Fibroblast of skin of scalp (primary cell): Measurements from ENCODE around the gene ZDHHC19.
A peak's percentile ranks its signal among the peaks of the same experiment; 100 is the strongest.
"Not testable (repeated sequence)": the region's sequence is repeated elsewhere in the genome, so short reads cannot be mapped to it uniquely, and the experiment has no call there.

Experiments used
- DNase-seq: peaks from one replicate; pipeline ENCODE4 v3.0.0-alpha.2; 2013

ZDHHC19 gene

DNA sequence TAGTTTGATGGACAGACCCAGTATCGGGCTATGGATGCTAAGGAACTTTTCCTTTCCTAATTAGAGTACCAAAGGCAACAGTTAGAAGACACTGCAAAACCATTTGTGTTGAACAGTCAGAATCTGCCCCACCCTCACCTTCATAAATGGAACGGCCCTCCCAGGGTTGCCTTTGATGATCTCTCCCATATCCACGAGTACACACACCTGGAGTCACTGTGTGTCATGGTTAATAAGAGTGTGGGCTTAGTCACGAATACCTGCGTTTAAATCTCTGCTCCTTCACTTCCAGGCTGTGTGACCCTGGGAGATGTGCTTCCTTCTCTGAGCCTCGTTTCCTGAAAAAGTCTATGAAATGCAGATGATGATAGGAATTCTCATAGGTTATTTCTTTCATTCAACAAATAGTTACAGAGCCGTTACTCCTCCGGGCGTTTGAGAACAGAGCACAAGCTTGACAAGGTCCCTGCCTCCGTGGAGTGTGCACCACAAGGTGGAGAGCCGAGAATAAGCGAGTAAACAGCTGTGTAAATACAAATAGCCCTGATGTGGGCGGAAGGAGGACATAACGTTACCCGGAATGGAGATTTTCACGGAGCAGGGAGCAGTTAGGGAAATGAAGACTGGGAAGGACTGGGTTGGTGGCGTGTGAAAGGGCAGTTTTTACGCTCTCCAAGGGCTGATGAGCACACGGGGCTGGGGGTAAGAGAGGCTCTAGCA, 11.8 kb upstream of the ZDHHC19 start:
- no peak for DNase-seq

- no peak for DNase-seq
Observed at GRCh38 chr3:196220991-196221390, 9.8 kb upstream of the ZDHHC19 start.

DNA sequence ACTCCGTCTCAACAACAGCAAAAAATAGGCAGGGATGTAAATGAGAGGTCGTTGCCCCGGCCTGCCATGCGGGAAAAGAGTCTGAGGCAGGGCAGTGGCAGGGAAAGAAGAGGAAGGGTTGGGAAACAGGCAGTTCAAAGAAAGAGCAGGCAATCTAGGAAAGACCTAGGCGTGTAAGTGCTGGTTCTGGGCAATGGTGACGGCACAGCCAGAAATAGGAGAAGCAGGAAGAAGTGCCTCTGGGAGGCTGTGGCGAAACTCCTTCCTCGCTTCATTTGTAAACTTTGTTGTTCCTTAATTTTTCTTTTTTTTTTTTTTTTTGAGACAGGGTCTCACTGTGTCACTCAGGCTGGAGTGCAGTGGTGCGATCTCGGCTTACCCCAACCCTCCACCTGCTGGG, 9.4 kb upstream of the ZDHHC19 start:
- DNase-seq = no peak

DNA sequence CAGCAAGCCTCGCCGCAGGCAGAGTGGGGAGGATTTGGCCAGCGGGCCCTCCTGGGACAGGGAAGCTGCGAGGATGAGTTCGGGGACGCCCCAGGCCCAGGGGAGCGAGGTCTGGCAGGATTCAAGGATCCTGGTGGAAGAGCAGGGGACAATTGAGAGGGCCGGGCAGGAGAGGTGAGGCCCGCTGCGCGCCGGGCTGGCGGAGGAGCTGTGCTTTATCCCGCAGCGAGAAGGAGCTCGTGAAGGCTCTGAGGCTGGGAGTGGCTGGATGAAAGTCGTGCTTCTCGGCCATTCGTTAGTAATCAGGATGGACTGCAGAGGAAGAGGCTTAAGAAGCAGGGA, 8.7 kb upstream of the ZDHHC19 start:
- no peak for DNase-seq

- peak; percentile 88 for DNase-seq
Observed at GRCh38 chr3:196219194-196219969, 8.2 kb upstream of the ZDHHC19 start.

- DNase-seq = no peak
Observed at GRCh38 chr3:196218155-196218712, 7.0 kb upstream of the ZDHHC19 start.

DNA sequence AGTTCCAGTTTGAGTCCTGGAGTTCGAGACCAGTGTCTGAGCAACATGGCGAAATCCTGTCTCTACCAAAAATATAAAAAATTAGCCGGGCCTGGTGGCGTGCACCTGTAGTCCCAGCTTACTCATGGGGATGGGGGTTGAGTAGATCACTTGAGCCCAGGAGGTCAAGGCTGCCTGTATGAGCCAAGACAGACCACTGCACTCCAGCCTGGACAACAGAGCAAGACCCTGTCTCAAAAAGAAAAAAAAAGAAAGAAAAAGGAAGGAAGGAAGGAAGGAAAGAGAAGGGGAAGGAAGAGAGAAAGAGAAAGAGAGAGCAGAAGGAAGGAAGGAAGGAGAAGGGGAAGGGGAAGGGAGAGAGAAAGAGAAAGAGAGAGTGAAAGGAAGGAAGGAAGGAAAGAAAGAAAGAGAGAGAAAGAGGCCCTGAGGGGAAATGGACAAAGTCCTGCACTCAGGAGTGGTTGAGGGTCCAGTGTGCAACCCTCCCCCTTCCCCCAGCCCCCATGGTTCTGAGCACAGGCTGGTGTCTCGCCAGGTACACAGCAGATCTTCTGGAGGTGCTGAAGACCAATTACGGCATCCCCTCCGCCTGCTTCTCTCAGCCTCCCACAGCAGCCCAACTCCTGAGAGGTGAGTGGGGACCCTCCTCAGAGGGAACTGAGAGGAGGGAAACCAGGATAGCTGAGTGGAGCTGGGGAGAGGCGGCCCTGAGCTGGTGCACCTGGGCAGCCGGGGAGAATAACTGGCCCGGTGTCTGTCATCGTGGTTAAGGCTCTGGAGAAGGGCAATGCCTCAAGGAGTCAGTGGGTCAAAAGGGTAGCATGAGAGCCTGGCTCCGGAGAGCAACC, 6.3 kb upstream of the ZDHHC19 start:
- DNase-seq = no peak

- DNase-seq = no peak
Observed at GRCh38 chr3:196216681-196217211, 5.5 kb upstream of the ZDHHC19 start.

DNA sequence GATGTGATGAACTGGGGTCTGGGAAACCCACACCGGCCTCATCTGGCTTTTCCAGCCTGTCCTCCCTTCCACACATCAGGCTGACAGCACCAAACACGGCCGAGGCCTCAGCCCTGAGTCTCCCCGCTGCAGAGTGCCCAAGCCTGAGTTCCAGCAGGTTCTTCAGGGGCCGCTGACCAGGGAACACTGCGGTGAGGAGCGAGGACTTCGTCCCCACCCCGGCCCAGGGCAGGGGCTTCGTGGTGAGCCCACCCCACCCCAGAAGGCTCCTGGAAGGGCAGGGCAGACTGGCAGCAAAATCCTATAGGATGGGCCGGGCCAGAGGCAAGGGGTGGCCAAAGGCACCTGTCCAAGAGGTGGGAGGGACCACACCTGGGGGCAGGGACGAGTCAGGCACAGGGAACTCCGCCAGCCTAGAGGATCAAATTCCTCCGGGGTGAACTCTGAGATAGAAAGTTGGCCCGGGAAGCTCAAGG, 4.9 kb upstream of the ZDHHC19 start, which contains the start of gene SLC51A:
TSS of gene SLC51A (plus strand) at position 446 of the 476 bp plus-strand sequence. CDS start 179 bp downstream, outside the sequence.
- no peak for DNase-seq

DNA sequence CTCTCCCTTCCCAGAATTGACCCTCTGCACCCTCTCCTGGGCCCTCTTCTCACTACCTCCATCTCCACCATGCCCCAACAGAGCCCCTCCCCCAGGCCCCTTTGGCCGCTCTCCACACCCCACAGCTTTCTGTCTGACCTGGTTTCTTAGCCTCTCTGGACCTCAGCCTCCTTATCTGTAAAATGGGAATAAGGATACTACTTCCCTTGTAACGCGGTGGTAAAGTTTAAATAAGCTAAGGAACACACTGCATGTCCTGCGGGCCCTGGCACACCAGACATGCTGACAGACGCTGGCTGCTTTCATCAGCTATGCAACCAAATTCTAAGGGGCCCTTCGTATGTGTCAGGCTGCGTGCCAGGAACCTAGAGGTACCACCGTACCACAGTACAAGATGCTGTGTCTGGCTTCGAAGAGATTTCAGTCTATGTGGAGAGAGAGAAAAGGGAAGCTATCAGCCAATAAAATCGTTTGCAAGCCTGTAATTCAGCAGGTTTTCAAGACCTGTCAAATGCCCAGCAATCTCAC, 4.4 kb upstream of the ZDHHC19 start:
- DNase-seq = no peak

DNA sequence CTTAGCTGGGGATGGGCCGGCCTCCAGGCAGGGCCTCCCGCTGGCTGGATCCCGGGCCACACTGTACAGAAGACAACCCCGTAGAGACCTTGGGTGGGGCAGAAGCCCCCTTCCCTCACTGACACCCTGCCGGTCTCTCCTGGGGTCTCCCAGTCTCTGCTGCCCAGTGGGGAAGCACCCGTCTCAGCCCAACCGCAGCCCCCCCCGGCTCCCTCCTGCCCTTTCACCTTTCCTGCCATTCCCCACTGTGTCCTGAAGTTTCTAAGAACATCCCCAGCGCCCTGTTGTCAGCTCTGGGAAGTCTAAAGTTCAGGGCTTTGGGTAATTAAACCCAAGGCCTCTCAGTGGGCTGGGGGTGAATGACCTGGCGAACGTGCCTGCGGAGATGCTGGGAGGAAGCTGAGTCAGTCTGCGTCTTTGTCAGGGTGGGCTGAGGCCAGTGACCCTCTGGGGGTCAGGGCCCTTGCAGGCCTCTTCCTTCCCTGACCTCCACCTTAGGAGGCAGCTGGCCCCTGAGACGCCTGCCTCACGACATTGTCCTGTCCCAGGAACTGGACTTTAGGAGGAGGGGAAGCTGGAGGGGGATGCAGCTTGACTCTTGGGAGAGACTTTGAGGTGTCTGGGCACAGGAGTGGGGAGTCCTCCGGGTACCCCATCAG, 3.7 kb upstream of the ZDHHC19 start:
- no peak for DNase-seq

GRCh38 chr3:196209944-196210672, 1.1 kb downstream of the ZDHHC19 start:
- not testable (repeated sequence) for DNase-seq

- no peak for DNase-seq
Observed at GRCh38 chr3:196208942-196209695, 2.1 kb downstream of the ZDHHC19 start.

- DNase-seq = peak; percentile 28
Observed at GRCh38 chr3:196207833-196208607, 3.2 kb downstream of the ZDHHC19 start.

GRCh38 chr3:196207159-196207832, 3.9 kb downstream of the ZDHHC19 start:
- no peak for DNase-seq

- DNase-seq = not testable (repeated sequence)
Observed at GRCh38 chr3:196205442-196206205, 5.6 kb downstream of the ZDHHC19 start.

DNA sequence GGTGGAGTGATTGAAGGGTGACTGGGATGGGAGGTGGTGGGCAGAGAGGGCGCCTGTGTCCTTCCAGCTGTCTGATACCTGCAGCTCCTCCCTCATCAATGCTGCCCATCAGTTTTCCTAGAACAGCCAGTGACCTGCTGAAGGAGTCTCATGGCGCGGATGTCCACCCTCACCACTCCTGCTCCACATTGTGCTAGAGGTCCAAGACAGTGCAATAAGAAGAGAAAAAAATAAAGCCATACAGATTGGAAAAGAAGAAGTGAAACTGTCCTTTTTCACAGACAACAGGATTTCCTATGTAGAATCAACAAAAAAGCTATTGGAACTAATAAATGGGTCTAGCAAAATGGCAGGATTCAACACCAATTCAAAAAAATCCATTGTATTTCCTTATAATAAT, 7.4 kb downstream of the ZDHHC19 start:
- DNase-seq = no peak

DNA sequence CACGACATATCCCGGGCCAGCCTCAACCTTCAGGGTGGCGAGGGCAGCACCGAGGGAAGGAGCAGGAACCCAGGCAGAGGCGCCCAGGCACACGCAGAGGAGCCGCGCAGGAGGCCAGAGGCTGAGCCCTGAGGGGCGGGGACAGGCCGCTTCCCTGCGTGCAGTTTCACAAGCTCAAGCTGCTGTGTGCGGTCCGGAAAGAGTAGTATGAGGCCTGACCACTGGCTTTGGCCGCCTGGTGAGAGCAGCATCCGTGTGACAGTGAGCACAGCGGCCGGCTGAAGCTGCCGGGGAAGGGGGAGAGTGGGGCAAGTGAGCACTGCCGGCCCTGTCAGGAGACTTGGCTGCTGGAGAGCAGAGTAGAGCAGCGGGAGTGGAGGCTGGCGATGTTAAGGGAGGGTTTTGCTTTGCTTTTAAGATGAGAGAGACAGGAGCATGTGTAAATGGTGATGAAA, 8.7 kb downstream of the ZDHHC19 start:
- DNase-seq = peak; percentile 68
